GM12874 (cell line): ENCODE measurements around the gene ATP6V0A1.

Experiments
- CTCF ChIP-seq: IDR thresholded peaks from 2 replicates; pipeline ENCODE4 v1.5.1; 2011; ENCODE audit warnings: low read depth, mild to moderate bottlenecking, control low read depth, low read length, moderate library complexity; ENCODE audit not compliant: insufficient read depth

Gene ATP6V0A1

GRCh38 chr17:42441371-42442195, 17.1 kb upstream of the ATP6V0A1 start:
- no peak for TF ChIP-seq CTCF

- TF ChIP-seq CTCF, result no peak
Measured at GRCh38 chr17:42442196-42442565, 16.5 kb upstream of the ATP6V0A1 start.

GRCh38 chr17:42453439-42453838, 5.2 kb upstream of the ATP6V0A1 start:
- TF ChIP-seq CTCF, result no peak

GRCh38 chr17:42456223-42457106, 2.2 kb upstream of the ATP6V0A1 start:
- TF ChIP-seq CTCF, result no peak

GRCh38 chr17:42457107-42457792, 1.4 kb upstream of the ATP6V0A1 start:
- no peak for TF ChIP-seq CTCF

- TF ChIP-seq CTCF, result peak; percentile 58
Measured at GRCh38 chr17:42459256-42459800, 650 bp downstream of the ATP6V0A1 start.

- no peak for TF ChIP-seq CTCF
Measured at GRCh38 chr17:42459801-42460281, 1.2 kb downstream of the ATP6V0A1 start.
